Calu3 (cell line): ENCODE data around the gene NUDT22. TPM values are rescaled to one million over a fixed set of nuclear protein-coding genes. Genes with fewer than 3 reads are reported as not detected.
"Not testable (repeated sequence)": the region's sequence is repeated elsewhere in the genome, so short reads cannot be mapped to it uniquely, and the experiment has no call there.

ENCODE experiments used
- BruUV-seq: library from RNA; stranded (reverse); fragments of 400-500 nt; replicated peaks from 2 replicates; lab custom pipeline; 2021; lab: Mats Ljungman, UMichigan
- CTCF ChIA-PET: fragments of 300-600 bp; sonication (Branson Sonifier 250); formaldehyde crosslinking; loops from one replicate; lab custom pipeline; 2022; ENCODE audit warnings: antibody characterized with exemption; lab: Charles Lee
- DNase-seq: peaks from one replicate; pipeline ENCODE4 v3.0.0; 2022
- H3K27ac Mint-ChIP-seq: one replicate; pipeline ENCODE4 v1.8.0; 2022; ENCODE audit warnings: mixed read lengths; ENCODE audit not compliant: unreplicated experiment
- H3K27me3 Mint-ChIP-seq: one replicate; pipeline ENCODE4 v1.8.0; 2022; ENCODE audit warnings: mixed read lengths; ENCODE audit not compliant: unreplicated experiment
- H3K36me3 Mint-ChIP-seq: one replicate; pipeline ENCODE4 v1.8.0; 2022; ENCODE audit warnings: mild to moderate bottlenecking, moderate library complexity, mixed read lengths; ENCODE audit not compliant: insufficient read depth, unreplicated experiment
- H3K4me1 Mint-ChIP-seq: one replicate; pipeline ENCODE4 v1.8.0; 2022; ENCODE audit warnings: mild to moderate bottlenecking, low read depth, mixed read lengths; ENCODE audit not compliant: unreplicated experiment
- H3K4me3 Mint-ChIP-seq: one replicate; pipeline ENCODE4 v1.8.0; 2022; ENCODE audit warnings: mild to moderate bottlenecking, low read depth, moderate library complexity, mixed read lengths; ENCODE audit not compliant: unreplicated experiment
- H3K9me3 Mint-ChIP-seq: one replicate; pipeline ENCODE4 v1.8.0; 2022; ENCODE audit warnings: low read depth, mixed read lengths; ENCODE audit not compliant: unreplicated experiment
- intact Hi-C: fragments of 100-400 bp; cut with micrococcal nuclease; formaldehyde crosslinking; loops from one replicate; pipeline ENCODE4 v1.10.0; 2022; ENCODE audit not compliant: unreplicated experiment
- total RNA-seq: library from RNA; stranded (reverse); gene quantifications from 2 replicates; pipeline ENCODE4 v1.2.3, GENCODE V29; 2022
- TF ChIP-seq, protein P1 (sequence below): fragments of 200-600 bp; IDR thresholded peaks from one replicate; pipeline ENCODE4 v1.8.0; 2022; ENCODE audit warnings: antibody characterized with exemption; ENCODE audit not compliant: unreplicated experiment

The NUDT22 gene
- total RNA-seq, 1 experiment from 2014 or later, result 58.7 TPM

- TF ChIP-seq, protein P1, sequence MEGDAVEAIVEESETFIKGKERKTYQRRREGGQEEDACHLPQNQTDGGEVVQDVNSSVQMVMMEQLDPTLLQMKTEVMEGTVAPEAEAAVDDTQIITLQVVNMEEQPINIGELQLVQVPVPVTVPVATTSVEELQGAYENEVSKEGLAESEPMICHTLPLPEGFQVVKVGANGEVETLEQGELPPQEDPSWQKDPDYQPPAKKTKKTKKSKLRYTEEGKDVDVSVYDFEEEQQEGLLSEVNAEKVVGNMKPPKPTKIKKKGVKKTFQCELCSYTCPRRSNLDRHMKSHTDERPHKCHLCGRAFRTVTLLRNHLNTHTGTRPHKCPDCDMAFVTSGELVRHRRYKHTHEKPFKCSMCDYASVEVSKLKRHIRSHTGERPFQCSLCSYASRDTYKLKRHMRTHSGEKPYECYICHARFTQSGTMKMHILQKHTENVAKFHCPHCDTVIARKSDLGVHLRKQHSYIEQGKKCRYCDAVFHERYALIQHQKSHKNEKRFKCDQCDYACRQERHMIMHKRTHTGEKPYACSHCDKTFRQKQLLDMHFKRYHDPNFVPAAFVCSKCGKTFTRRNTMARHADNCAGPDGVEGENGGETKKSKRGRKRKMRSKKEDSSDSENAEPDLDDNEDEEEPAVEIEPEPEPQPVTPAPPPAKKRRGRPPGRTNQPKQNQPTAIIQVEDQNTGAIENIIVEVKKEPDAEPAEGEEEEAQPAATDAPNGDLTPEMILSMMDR, result no peak
- Mint-ChIP-seq H3K36me3 (peaks cover 95% of the 10 kb centered on the region), H3K27me3 (no peaks in the 10 kb centered on the region), H3K4me1 (peaks cover 28% of the 10 kb centered on the region), H3K27ac (peak overlapping the region; percentile 82), H3K4me3 (peak overlapping the region; percentile 96), H3K9me3 (no peaks in the 10 kb centered on the region)
- BruUV-seq, result TSS peak; percentile 47
- CTCF ChIA-PET, result interaction anchor here (0.7 to 1.9 kb wide), 5 partner anchors 9 to 71 kb away, joined by 3 to 11 read pairs (median 4); partner anchors contain the start of gene TRMT112
- intact Hi-C loops, result loop anchor here (10.0 kb wide), 1 partner anchor 59 kb away; the partner anchor contains the start of genes CATSPERZ and ESRRA
- DNase-seq, result peak; percentile 95
Observed at GRCh38 chr11:64245797-64246620, 19.9 kb downstream of the NUDT22 start.

- not testable (repeated sequence) for DNase-seq
Observed at GRCh38 chr11:64246621-64246870, 20.5 kb downstream of the NUDT22 start.

DNA sequence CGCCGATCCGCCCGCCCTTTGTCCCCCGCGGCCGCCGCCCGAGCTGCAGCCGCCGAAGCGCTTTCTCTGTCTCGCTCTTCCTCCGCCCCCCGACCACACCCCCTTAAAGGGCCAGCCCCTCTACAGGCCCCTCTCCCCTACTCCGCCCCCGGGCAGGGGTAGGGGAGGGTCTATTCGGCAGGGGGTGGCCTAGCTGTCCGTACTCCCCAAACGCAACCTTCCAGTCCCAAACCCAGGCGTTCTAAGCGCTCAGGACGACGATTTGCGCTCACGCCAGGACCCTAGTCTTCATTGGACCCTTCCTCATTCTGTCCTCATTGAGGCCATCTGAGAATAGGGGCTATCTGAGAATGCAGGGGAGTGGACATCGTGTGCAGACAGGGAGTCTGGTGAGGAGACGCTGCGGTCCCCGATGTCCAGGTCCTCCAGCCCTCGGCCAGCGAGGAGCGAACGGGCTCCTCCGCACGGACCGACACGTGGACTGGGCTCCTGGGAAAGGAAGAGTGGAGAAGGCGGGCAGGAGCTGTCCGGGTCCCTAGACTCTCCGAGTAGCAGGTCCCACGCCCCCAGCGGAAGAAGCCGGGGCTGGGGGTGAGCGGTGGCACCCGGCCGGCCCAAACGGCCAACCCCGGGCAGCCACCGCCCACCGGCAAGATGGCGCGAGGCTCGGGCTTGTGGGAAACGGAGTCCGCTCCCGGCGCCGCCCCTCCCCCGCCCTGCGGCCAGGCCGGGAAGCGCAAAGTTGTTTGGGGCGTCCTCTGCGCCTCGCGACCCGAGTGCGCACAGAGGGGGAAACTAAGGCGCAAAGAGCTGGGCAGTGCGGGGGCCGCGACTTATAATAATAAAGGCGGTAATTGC lies 21.0 kb downstream of the NUDT22 start, which contains the start of gene PPP1R14B:
Gene PPP1R14B (minus strand): TSS at position 73 of the 858 bp plus-strand sequence. CDS start 270 bp downstream, outside the sequence.
- no TSS peak for BruUV-seq
- peak; percentile 95 for DNase-seq
- H3K4me1 Mint-ChIP-seq, result peaks cover 28% of the 10 kb centered on the region

More at GRCh38 chr11:64246621-64246870, 20.5 kb downstream of the NUDT22 start:
- H3K27ac Mint-ChIP-seq, result peak overlapping the region; percentile 96
- H3K4me1 Mint-ChIP-seq, result peaks cover 28% of the 10 kb centered on the region
- intact Hi-C loops, result loop anchor here (10.0 kb wide), 1 partner anchor 58 kb away; the partner anchor contains the start of genes CATSPERZ and ESRRA
- H3K36me3 Mint-ChIP-seq, result peaks cover 95% of the 10 kb centered on the region
- not testable (repeated sequence) for H3K27me3 Mint-ChIP-seq, BruUV-seq, H3K9me3 Mint-ChIP-seq
- peak overlapping the region; percentile 96 for H3K4me3 Mint-ChIP-seq
- CTCF ChIA-PET, result interaction anchor here (1.5 to 1.6 kb wide), 2 partner anchors 9 to 22 kb away, joined by 4 to 7 read pairs; no protein-coding TSS in a partner anchor

GRCh38 chr11:64247729-64248531 lies 21.9 kb downstream of the NUDT22 start:
- CTCF ChIA-PET, result interaction anchor here (0.6 to 1.5 kb wide), 2 partner anchors 11 to 40 kb away, joined by 6 to 7 read pairs; no protein-coding TSS in a partner anchor
- Mint-ChIP-seq H3K9me3 (no peaks in the 10 kb centered on the region), H3K27me3 (no peaks in the 10 kb centered on the region), H3K4me1 (peaks cover 25% of the 10 kb centered on the region), H3K27ac (peak overlapping the region; percentile 84), H3K36me3 (peaks cover 92% of the 10 kb centered on the region), H3K4me3 (peak overlapping the region; percentile 96)
- intact Hi-C loops, result loop anchor here (10.0 kb wide), 1 partner anchor 57 kb away; the partner anchor contains the start of genes CATSPERZ and ESRRA
- TF ChIP-seq, protein P1, result no peak
- no peak for DNase-seq
- BruUV-seq, result no TSS peak

More for the DNA sequence above, 21.0 kb downstream of the NUDT22 start, which contains the start of gene PPP1R14B:
- Mint-ChIP-seq H3K36me3 (peaks cover 95% of the 10 kb centered on the region), H3K27ac (peak within 1 kb of the TSS; percentile 96), H3K27me3 (no peaks in the 10 kb centered on the region), H3K4me3 (peak within 1 kb of the TSS; percentile 96), H3K9me3 (no peaks in the 10 kb centered on the region)
- CTCF ChIA-PET, result interaction anchor here (0.6 to 1.5 kb wide), 2 partner anchors 10 to 39 kb away, joined by 6 to 7 read pairs; no protein-coding TSS in a partner anchor
- intact Hi-C loops, result loop anchor here (10.0 kb wide), 1 partner anchor 58 kb away; the partner anchor contains the start of genes CATSPERZ and ESRRA
- TF ChIP-seq, protein P1, result no peak
